ENCODE results near the gene RND2. TPM values are rescaled to one million over a fixed set of nuclear protein-coding genes. Genes with fewer than 3 reads are reported as not detected.

The RND2 gene, protein sequence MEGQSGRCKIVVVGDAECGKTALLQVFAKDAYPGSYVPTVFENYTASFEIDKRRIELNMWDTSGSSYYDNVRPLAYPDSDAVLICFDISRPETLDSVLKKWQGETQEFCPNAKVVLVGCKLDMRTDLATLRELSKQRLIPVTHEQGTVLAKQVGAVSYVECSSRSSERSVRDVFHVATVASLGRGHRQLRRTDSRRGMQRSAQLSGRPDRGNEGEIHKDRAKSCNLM
- under 0.01 and 0.46 TPM in 2 replicates for total RNA-seq

DNA sequence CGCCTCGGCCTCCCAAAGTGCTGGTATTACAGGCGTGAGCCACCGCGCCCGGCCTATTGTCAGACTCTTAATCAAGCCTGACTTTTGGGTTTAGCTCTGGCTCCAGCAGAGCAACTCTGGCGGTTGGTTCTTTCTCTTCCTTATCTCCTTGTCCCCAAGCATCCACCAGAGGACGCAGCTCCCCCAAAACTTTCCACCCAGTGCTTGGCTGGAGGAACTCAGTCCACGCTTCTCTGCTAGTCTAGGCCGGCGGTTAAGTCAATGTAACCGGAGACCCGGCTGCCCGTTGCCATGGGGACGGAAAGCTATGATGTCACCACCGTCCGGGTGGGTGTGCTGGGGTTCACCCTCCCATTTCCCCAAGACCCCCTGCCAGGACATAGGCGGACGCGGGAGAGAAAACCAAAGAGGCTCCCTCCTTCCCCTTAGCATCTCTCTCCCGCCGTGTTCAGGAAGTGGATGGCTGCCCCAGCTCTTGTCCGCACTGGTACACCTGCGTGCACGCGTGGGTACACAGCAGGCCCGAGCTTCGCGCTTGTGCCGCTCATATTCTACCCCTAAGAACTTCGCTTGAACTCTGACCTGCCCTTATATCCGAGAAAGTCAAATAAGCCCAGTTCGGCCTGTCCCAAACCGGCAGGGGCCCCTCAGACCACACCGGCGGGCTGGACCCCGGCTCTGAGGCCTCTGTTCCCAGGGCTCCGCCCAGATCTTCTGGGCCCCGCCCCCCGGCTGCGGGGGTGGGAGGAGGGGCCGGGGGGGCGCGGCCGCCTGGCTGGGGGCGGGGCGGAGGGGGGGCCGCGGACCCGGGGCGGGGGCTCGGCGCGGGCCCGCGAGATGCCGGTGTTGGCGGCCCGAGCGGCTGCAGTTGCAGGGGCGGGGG, at the start of gene RND2:
RND2 (plus strand) TSS at position 825 of the 883 bp plus-strand sequence. CDS start 117 bp downstream, outside the sequence.

DNA sequence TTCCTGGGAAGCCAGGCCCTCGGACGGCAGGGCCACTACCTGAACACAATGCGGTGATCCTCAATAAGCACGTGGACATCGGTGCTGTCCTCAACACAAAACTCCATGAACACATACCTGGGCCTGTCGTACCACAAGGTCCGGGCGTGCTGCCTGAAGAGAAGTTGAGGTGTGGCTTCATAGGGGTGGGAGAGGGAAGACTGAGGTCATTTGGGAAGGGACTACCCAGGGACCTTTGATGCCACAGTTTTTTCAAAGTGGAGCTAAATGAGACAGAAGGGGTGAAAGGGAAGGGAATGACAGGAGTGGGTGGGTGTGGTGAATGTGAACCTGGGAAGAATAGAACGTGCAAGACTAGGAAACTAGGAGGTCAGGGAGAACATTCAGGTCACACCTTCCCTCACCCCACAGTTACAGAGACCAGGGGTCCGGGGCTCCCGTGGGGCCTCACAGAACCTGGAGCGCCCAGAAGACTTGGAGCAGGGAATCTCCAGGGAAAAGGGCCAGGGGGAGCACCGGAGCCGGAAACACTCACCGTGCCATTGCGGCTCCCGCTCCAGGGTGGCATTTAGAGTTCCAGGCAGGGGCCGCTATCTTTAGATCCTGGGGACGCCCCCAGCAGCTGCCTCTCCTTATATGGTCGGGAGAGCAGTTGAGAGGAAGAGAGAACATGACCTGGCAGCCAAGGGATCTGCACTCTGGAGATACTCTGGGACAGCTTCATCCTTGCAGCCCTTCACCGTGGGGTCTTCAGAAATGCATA, 45.3 kb upstream of the RND2 start, which contains the start of gene PTGES3L:
PTGES3L (minus strand) TSS at position 570 of the 763 bp plus-strand sequence; CDS start at position 543, 27 bp downstream.

DNA sequence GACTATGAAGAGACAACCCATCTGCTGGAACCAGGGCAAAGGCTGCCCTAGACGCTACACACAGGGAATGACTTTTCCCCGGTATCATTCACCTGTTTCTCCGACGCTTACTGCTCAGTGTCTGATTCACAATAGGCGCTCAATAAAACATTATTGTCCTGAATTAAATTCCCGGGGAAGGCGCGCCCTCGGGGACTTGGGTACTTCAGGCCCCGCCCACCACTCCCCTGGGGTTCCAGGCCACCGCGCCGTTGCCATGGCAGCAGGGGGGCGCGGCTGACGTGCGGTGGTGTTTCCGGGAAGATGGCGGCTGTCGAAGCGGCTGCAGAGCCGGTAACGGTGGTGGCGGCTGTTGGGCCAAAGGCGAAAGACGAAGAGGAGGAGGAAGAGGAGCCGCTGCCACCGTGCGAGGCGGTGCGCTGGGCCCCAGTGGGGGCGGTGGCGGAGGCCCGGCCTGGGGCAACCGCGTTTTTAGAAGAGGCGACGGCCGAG, 44.7 kb upstream of the RND2 start, which contains the start of gene RUNDC1:
RUNDC1 (plus strand) TSS at position 292 of the 492 bp plus-strand sequence; CDS start at position 304, 12 bp downstream.

DNA sequence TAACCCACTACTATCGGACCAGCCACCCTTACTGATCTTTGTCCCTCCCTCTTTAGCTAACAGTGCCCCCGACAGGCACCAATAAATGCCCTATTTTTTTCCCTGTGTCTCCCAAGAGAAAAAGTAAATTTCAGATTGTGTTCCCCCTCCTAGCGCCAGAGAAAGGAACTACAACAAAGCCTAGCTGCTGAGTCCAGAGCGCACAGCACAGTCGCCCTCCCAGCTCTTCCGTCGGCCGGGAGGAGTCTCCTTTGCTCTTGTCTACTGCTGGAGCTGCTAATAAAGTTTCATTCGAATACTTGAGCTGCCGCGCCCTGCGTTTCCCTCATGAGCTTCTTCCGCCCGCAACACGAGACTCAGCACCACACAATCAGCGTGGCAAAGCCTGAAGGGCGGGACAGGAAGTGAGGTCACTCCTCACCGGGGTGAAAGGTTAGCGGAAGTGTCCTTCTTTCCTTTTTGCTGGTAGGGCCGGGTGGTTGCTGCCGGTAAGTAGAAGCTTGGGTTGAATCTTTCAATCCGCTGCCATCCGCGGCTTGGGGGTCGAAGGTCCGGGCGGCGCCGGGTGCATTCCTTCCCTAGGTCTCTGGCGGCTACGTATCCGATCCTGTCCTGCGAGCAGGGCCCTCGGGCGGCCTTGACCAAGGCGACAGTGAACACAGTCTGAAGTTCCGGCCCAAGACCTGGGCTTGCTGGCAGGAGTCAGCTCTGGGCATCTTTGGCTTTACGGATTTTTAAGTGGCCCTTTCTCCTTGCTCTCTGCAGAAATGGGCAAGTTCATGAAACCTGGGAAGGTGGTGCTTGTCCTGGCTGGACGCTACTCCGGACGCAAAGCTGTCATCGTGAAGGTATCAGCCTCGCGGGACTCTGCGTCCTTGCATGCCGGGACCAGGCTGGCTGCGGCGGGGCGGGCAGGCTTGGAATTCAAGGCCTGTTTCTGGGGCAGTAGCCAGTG, 26.8 kb upstream of the RND2 start, which contains the start of gene RPL27:
RPL27 (plus strand) TSS at position 436 of the 955 bp plus-strand sequence; CDS start at position 768, 332 bp downstream.

DNA sequence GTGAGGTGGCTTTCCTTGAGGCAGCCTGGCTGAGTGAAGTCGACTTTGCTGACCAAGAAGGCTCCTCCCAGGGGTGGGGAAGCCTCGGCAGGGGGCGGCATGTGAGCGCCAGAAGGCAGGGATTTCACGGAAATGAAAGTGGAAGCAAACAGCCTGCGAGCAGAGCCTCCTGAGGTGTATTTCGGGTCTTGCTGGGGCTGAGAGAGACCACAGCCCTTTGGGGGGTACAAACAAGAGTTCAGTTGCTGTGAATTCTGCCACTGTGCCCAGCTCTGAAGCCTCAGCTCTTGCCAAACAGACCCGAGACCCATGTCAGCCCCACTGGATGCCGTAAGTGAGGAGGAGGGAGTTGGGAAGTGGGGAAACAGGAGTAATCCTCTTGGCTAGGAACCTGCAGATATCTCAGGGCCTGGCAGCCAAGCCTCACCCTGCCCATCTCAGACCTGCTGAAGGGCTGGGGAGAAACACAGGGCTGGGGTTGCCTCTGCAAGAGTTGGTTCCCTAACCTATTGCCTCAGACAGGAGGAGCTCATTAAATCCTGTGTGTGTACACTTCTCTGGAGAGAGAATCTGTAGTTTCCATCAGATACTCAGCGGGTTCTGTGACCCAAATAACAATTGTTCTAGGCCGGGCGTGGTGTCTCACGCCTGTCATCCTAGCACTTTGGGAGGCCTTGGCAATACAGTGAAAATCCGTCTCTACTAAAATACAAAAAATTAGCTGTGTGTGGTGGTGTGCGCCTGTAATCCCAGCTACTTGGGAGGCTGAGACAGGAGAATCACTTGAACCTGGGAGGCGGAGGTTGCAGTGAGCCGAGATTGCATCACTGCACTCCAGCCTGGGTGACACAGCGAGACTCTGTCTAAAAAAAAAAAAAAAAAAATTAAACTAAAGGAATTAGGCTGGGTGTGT, 18.1 kb upstream of the RND2 start, which contains the start of gene IFI35:
IFI35 (plus strand) TSS at position 146 of the 913 bp plus-strand sequence; CDS start at position 310, 164 bp downstream.

DNA sequence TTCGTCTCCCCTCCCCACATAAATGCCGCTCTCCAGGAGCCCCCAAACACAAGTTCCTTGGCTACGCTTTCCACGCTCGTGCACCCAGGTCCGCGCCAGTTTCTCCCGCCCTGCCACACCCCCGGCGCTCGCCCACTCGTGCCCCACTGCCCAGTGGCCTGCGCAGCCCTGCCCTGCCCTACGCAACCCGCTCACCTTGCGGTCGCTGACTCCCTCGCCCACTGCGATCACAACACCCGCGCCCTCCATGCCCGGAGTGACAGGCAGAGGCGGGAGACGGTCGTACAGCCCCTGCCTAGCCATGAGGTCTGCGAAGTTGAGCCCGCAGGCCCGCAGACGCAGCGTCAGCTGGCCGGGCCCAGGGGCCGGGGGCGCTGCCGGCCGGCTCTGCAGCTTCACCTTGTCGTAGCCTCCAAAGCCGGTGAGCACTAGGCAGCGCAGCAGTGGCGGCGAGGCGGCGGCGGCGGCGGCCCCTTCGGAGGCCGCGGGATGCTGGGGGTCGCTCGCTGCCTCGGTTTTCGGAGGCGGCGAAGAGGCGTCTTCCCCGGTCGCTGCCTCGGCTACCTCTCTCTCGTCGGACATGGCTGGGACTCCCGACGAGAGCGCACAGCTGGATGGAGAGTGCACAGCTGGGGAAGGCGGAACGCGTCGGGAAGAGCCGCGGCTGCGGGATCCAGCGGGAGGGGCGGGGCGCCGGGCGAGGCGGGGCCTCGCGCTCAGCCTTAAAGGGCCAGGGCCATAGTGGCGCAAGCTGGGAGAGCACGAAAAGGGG, 3.1 kb upstream of the RND2 start, which contains the start of gene VAT1:
VAT1 (minus strand) TSS at position 645 of the 772 bp plus-strand sequence; CDS start at position 582, 63 bp downstream.

Other genes with a start within 250 kb of the RND2 start
- gene WNK4, start 244.6 kb upstream of the RND2 start, total RNA-seq: 0.32 and 0.76 TPM in 2 replicates
- 88.4 and 101 TPM in 2 replicates for gene COA3, start 226.5 kb upstream of the RND2 start, total RNA-seq
- gene CNTD1, start 226.4 kb upstream of the RND2 start, total RNA-seq: 0.32 TPM in 1 of 2 replicates, not detected in the other
- gene BECN1, start 200.9 kb upstream of the RND2 start, total RNA-seq: 127 and 198 TPM in 2 replicates
- gene PSME3, start 191.8 kb upstream of the RND2 start, total RNA-seq: 91.3 and 127 TPM in 2 replicates
- gene AOC2, start 180.7 kb upstream of the RND2 start, total RNA-seq: 0.32 and 0.46 TPM in 2 replicates
- gene AOC3, start 174.0 kb upstream of the RND2 start, total RNA-seq: under 0.01 and 0.15 TPM in 2 replicates
- gene G6PC1, start 124.4 kb upstream of the RND2 start, total RNA-seq: not detected in 2 replicates
- 25.7 and 34.2 TPM in 2 replicates for gene AARSD1, start 60.8 kb upstream of the RND2 start, total RNA-seq
- 0.65 TPM in 1 of 2 replicates, not detected in the other for gene PTGES3L, start 45.2 kb upstream of the RND2 start, total RNA-seq
- 8.8 and 12.6 TPM in 2 replicates for gene RUNDC1, start 44.7 kb upstream of the RND2 start, total RNA-seq
- gene RPL27, start 26.8 kb upstream of the RND2 start, total RNA-seq: 928 and 1,618 TPM in 2 replicates
- gene IFI35, start 18.4 kb upstream of the RND2 start, total RNA-seq: 15.3 and 91.0 TPM in 2 replicates
- 160 and 194 TPM in 2 replicates for gene VAT1, start 2.8 kb upstream of the RND2 start, total RNA-seq
- 14.6 and 26.3 TPM in 2 replicates for gene BRCA1, start 100.1 kb downstream of the RND2 start, total RNA-seq
- gene NBR1, start 146.0 kb downstream of the RND2 start, total RNA-seq: 87.1 and 103 TPM in 2 replicates
- gene TMEM106A, start 186.6 kb downstream of the RND2 start, total RNA-seq: 1.9 and 2.9 TPM in 2 replicates
- gene CCDC200, start 203.4 kb downstream of the RND2 start, total RNA-seq: not detected in 2 replicates
- gene RNU2-1, start 208.7 kb downstream of the RND2 start, total RNA-seq: not detected in 2 replicates

All from epithelial cell of umbilical artery (primary cell).